NOMO-1 treated with dmso at 0.1 percent for 144 hours (cell line): ENCODE measurements around the gene MYO3B.
"Not testable (repeated sequence)": the region's sequence is repeated elsewhere in the genome, so short reads cannot be mapped to it uniquely, and the experiment has no call there.

Experiments
- DNase-seq: peaks from one replicate; lab custom pipeline; 2025; ENCODE audit not compliant: unreplicated experiment; lab: John Stamatoyannopoulos, UW

MYO3B gene

GRCh38 chr2:170670651-170671050 is 492.7 kb downstream of the MYO3B start:
- DNase-seq = no peak

- no peak for DNase-seq
Measured at GRCh38 chr2:170671079-170671478, 493.1 kb downstream of the MYO3B start.

GRCh38 chr2:170674282-170674681 is 496.3 kb downstream of the MYO3B start:
- not testable (repeated sequence) for DNase-seq

GRCh38 chr2:170675701-170676100 is 497.8 kb downstream of the MYO3B start:
- DNase-seq = no peak

GRCh38 chr2:170679607-170680079 is 501.7 kb downstream of the MYO3B start:
- peak; percentile 59 for DNase-seq

GRCh38 chr2:170680172-170680941 is 502.4 kb downstream of the MYO3B start:
- DNase-seq = no peak

GRCh38 chr2:170681311-170681710 is 503.4 kb downstream of the MYO3B start:
- no peak for DNase-seq

- no peak for DNase-seq
Measured at GRCh38 chr2:170685591-170685990, 507.6 kb downstream of the MYO3B start.

- no peak for DNase-seq
Measured at GRCh38 chr2:170689481-170689880, 511.5 kb downstream of the MYO3B start.

GRCh38 chr2:170690640-170691039 is 512.7 kb downstream of the MYO3B start:
- no peak for DNase-seq

- DNase-seq = no peak
Measured at GRCh38 chr2:170694316-170694715, 516.4 kb downstream of the MYO3B start.

GRCh38 chr2:170695521-170696410 is 517.8 kb downstream of the MYO3B start:
- DNase-seq = no peak

GRCh38 chr2:170696948-170697347 is 519.0 kb downstream of the MYO3B start:
- no peak for DNase-seq

- no peak for DNase-seq
Measured at GRCh38 chr2:170701011-170701410, 523.1 kb downstream of the MYO3B start.

- DNase-seq = peak; percentile 15
Measured at GRCh38 chr2:170703776-170704476, 526.0 kb downstream of the MYO3B start.
